ENCODE data around the gene PDZRN3. TPM values are rescaled to one million over a fixed set of nuclear protein-coding genes. Genes with fewer than 3 reads are reported as not detected.

PDZRN3 gene
- total and polyA plus RNA-seq, 2 of the 13 experiments (the other 11 are each of a cell fraction or from before 2014, with no cell fraction given), result not detected

DNA sequence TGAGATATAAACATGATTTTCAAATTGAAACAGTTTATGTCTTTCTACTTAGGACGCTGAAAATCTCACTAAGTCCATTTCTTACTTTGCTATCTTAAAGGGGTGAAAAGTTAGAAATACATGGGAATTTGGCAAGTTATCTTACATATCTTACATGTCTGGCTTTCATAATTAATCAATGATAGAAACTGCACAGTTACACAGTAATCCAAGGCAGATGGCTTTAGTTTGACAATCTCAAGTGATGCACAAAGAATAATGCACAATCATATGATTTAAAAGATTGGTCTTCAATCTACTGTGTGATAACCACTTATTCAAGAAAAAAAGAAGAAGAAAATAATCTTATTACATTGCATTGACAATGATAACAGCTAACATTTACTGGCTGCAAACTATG, 14.2 kb downstream of the PDZRN3 start (continued):
- TF ChIP-seq ZNF350 (CRISPR knock-in tag; IDR thresholded peaks at IDR 0.05; ENCODE audit: borderline replicate concordance, low read depth) (no peak), IKZF4 (CRISPR knock-in tag; IDR thresholded peaks at IDR 0.05; ENCODE audit: borderline replicate concordance, low read depth, not compliant biosample characterization) (no peak)
- TF ChIP-seq, protein P1, sequence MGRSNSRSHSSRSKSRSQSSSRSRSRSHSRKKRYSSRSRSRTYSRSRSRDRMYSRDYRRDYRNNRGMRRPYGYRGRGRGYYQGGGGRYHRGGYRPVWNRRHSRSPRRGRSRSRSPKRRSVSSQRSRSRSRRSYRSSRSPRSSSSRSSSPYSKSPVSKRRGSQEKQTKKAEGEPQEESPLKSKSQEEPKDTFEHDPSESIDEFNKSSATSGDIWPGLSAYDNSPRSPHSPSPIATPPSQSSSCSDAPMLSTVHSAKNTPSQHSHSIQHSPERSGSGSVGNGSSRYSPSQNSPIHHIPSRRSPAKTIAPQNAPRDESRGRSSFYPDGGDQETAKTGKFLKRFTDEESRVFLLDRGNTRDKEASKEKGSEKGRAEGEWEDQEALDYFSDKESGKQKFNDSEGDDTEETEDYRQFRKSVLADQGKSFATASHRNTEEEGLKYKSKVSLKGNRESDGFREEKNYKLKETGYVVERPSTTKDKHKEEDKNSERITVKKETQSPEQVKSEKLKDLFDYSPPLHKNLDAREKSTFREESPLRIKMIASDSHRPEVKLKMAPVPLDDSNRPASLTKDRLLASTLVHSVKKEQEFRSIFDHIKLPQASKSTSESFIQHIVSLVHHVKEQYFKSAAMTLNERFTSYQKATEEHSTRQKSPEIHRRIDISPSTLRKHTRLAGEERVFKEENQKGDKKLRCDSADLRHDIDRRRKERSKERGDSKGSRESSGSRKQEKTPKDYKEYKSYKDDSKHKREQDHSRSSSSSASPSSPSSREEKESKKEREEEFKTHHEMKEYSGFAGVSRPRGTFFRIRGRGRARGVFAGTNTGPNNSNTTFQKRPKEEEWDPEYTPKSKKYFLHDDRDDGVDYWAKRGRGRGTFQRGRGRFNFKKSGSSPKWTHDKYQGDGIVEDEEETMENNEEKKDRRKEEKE (IDR thresholded peaks at IDR 0.05), result no peak

DNA sequence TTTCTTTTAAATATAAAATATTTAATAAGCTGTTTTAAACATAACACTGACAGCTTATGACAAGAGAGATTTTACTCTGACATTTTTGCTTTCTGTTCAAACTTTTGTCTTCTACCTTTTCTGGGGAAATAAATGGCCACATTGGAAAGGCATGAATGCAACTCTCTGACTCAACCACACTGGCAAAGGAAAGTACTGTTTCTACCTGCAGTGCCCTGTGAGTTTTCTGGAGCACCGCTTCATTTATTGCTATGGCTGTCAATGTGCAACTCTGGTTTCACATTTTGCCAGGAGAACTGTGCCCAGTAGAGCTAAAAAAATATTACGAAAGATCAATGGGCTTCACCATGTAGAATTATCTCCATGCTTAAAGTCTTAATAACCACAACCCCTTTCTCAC, 15.1 kb downstream of the PDZRN3 start:
- ATAC-seq, result no peak
- TF ChIP-seq ZNF570 (CRISPR knock-in tag; IDR thresholded peaks at IDR 0.05; ENCODE audit: borderline replicate concordance), result no peak
- TF ChIP-seq, protein P2, sequence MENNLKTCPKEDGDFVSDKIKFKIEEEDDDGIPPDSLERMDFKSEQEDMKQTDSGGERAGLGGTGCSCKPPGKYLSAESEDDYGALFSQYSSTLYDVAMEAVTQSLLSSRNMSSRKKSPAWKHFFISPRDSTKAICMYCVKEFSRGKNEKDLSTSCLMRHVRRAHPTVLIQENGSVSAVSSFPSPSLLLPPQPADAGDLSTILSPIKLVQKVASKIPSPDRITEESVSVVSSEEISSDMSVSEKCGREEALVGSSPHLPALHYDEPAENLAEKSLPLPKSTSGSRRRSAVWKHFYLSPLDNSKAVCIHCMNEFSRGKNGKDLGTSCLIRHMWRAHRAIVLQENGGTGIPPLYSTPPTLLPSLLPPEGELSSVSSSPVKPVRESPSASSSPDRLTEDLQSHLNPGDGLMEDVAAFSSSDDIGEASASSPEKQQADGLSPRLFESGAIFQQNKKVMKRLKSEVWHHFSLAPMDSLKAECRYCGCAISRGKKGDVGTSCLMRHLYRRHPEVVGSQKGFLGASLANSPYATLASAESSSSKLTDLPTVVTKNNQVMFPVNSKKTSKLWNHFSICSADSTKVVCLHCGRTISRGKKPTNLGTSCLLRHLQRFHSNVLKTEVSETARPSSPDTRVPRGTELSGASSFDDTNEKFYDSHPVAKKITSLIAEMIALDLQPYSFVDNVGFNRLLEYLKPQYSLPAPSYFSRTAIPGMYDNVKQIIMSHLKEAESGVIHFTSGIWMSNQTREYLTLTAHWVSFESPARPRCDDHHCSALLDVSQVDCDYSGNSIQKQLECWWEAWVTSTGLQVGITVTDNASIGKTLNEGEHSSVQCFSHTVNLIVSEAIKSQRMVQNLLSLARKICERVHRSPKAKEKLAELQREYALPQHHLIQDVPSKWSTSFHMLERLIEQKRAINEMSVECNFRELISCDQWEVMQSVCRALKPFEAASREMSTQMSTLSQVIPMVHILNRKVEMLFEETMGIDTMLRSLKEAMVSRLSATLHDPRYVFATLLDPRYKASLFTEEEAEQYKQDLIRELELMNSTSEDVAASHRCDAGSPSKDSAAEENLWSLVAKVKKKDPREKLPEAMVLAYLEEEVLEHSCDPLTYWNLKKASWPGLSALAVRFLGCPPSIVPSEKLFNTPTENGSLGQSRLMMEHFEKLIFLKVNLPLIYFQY (CRISPR knock-in tag; IDR thresholded peaks at IDR 0.05; ENCODE audit: borderline replicate concordance), result no peak
- no peak for TF ChIP-seq JUN (CRISPR knock-in tag; IDR thresholded peaks at IDR 0.05)
- TF ChIP-seq DR1 (CRISPR knock-in tag; IDR thresholded peaks at IDR 0.05), result no peak
- TF ChIP-seq, protein P3, sequence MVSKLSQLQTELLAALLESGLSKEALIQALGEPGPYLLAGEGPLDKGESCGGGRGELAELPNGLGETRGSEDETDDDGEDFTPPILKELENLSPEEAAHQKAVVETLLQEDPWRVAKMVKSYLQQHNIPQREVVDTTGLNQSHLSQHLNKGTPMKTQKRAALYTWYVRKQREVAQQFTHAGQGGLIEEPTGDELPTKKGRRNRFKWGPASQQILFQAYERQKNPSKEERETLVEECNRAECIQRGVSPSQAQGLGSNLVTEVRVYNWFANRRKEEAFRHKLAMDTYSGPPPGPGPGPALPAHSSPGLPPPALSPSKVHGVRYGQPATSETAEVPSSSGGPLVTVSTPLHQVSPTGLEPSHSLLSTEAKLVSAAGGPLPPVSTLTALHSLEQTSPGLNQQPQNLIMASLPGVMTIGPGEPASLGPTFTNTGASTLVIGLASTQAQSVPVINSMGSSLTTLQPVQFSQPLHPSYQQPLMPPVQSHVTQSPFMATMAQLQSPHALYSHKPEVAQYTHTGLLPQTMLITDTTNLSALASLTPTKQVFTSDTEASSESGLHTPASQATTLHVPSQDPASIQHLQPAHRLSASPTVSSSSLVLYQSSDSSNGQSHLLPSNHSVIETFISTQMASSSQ (IDR thresholded peaks at IDR 0.05; ENCODE audit: low read depth), result no peak
- TF ChIP-seq, protein P3 (CRISPR knock-in tag; IDR thresholded peaks at IDR 0.05; ENCODE audit: borderline replicate concordance), result no peak
- no peak for TF ChIP-seq KAT8 (CRISPR knock-in tag; IDR thresholded peaks at IDR 0.05)
- no peak for TF ChIP-seq WIZ (CRISPR knock-in tag; IDR thresholded peaks at IDR 0.05)
- no peak for TF ChIP-seq NFE2L2 (IDR thresholded peaks at IDR 0.05; ENCODE audit: low read length)
- TF ChIP-seq TARDBP (CRISPR knock-in tag; IDR thresholded peaks at IDR 0.05), result no peak
- TF ChIP-seq BORCS8-MEF2B (CRISPR knock-in tag; IDR thresholded peaks at IDR 0.05), result no peak

More for the DNA sequence above, 15.1 kb downstream of the PDZRN3 start:
- Histone ChIP-seq H4K20me1 (ENCODE audit: insufficient read depth, low read length) (no peaks in the 10 kb centered on the region), H3K79me2 (ENCODE audit: insufficient read depth, low read length) (no peaks in the 10 kb centered on the region), H2AFZ (ENCODE audit: low read length) (no peak overlapping the region), H3K9ac (ENCODE audit: insufficient read depth, low read depth, low read length) (no peak overlapping the region), H3K4me3 (replicated peaks in 1 of 3; ENCODE audit: insufficient read depth in 1 of 3, low read depth in 2 of 3, low read length in 3 of 3) (no peak overlapping the region), H3K9me3 (ENCODE audit: low read length) (no peaks in the 10 kb centered on the region), H3K4me1 (ENCODE audit: insufficient read depth, low read length) (peaks cover 9% of the 10 kb centered on the region), H3K27me3 (ENCODE audit: control insufficient read depth in 1 of 2, insufficient read depth in 2 of 2, low read length in 2 of 2) (no peaks in the 10 kb centered on the region), H3K4me2 (ENCODE audit: low read depth, low read length) (no peak overlapping the region), H3K27ac (ENCODE audit: extremely low read length, insufficient read depth, low read length) (no peak overlapping the region), H3K36me3 (replicated peaks in 1 of 2; ENCODE audit: control insufficient read depth in 1 of 2, insufficient read depth in 2 of 2, low read length in 2 of 2) (no peaks in the 10 kb centered on the region)
- BruUV-seq (replicated peaks), result no TSS peak
- intact Hi-C loops (cut with micrococcal nuclease; ENCODE audit: unreplicated experiment), result no loop called here
- FAIRE-seq (no peak), DNase-seq (ENCODE audit: low spot score) (no peak)
- in situ Hi-C loops (cut with HindIII; ENCODE audit: extremely low pct_ligation_motif_present, low pct_unique_long_range_greater_than_20kb), result no loop called here
- POLR2A ChIA-PET, result no interaction called here
- CTCF ChIA-PET (ENCODE audit: low intra/inter-chr PET ratio, low total read pairs), result no interaction called here
- WGBS (ENCODE audit: low lambda C conversion rate), result 91% methylated on average over 2 of the region's 2 CpGs

Measured in HepG2 (cell line).